Aorta (tissue), 5 donors: ENCODE data around the gene PDGFD. TPM values are rescaled to one million over a fixed set of nuclear protein-coding genes. Genes with fewer than 3 reads are reported as not detected.

ENCODE experiments used
- ATAC-seq: fragments of 200-7000 bp; cut with Tn5 transposase; one replicate; pipeline ENCODE4 v1.9.1; 2022; ENCODE audit warnings: moderate library complexity; ENCODE audit not compliant: low FRiP score
- DNase-seq, 2 donors: peaks; one replicate each; pipeline ENCODE4 v3.0.0-alpha.2; 2020
- H3K27ac ChIP-seq, 2 donors: one replicate each; pipeline ENCODE4 v1.5.1; 2013; ENCODE audit warnings: low read length in 2 of 2, mild to moderate bottlenecking in 2 of 2, moderate library complexity in 2 of 2, control low read depth in 1 of 2, inconsistent platforms in 1 of 2, low read depth in 1 of 2
- H3K27me3 ChIP-seq, 2 donors: one replicate each; pipeline ENCODE4 v1.6.1; 2013; ENCODE audit warnings: control low read depth in 1 of 2, low read length in 1 of 2, mild to moderate bottlenecking in 1 of 2, moderate library complexity in 1 of 2; ENCODE audit not compliant: insufficient read depth in 2 of 2, control insufficient read depth in 1 of 2
- H3K36me3 ChIP-seq, 2 donors: one replicate each; pipeline ENCODE4 v1.6.1; 2013; ENCODE audit warnings: control low read depth in 1 of 2, low read length in 1 of 2, mild to moderate bottlenecking in 1 of 2; ENCODE audit not compliant: insufficient read depth in 2 of 2, control insufficient read depth in 1 of 2
- H3K4me1 ChIP-seq, 2 donors: one replicate each; pipeline ENCODE4 v1.6.1; 2013; ENCODE audit warnings: low read length in 2 of 2, control low read depth in 1 of 2, mild to moderate bottlenecking in 1 of 2, moderate library complexity in 1 of 2; ENCODE audit not compliant: insufficient read depth in 2 of 2, control insufficient read depth in 1 of 2
- H3K4me3 ChIP-seq, 2 donors: one replicate each; pipeline ENCODE4 v1.5.1; 2013; ENCODE audit warnings: low read length in 2 of 2, control low read depth in 1 of 2, mild to moderate bottlenecking in 1 of 2
- H3K9me3 ChIP-seq: one replicate; pipeline ENCODE4 v1.6.1; 2013; ENCODE audit warnings: mild to moderate bottlenecking, low read length; ENCODE audit not compliant: control insufficient read depth
- WGBS, 2 donors: extraction: QIAGEN DNeasy Blood & Tissue Kit; methylation state at CpG; one replicate each; pipeline ENCODE4 v1.1.7; 2013; 5-methylcytosine and 5-hydroxymethylcytosine counted together
- intact Hi-C, 2 donors: fragments of 100-400 bp; cut with DNase I; formaldehyde crosslinking; loops; one replicate each; pipeline versions ENCODE4 v1.14.2 to v1.15.0; 2022
- polyA plus RNA-seq, 2 donors: library from polyadenylated mRNA; stranded (reverse); fragments of 200-250 nt; gene quantifications; one replicate each; pipeline ENCODE4 v1.2.3, GENCODE V29; 2013
- total RNA-seq, 2 donors: library from RNA; stranded (reverse); fragmentation: NEBNext Ultra II Directional; extraction: Animal tissue kit (Norgen Biotek cat#: 25700); gene quantifications; one replicate each; pipeline ENCODE4 v1.2.1, GENCODE V29; 2021
- donor health status: healthy with polysubstance abuse.
- donor health status: Bipolar disorder and iron deficiency.
- donor health status: DM: no; HTN: no; CAD: no.
- donor health status: DM: no; HTN: no; CAD: no.
- donor health status: DM: yes; HTN: yes; CAD: no.

PDGFD gene
- total and polyA plus RNA-seq, 4 donors = 47.7 to 115 (median 66.5) TPM

GRCh38 chr11:103878646-103879045 lies 285.3 kb downstream of the PDGFD start:
- Histone ChIP-seq H3K27me3 (no peaks in the 10 kb centered on the region), H3K9me3 (no peaks in the 10 kb centered on the region), H3K4me1 (peaks cover 3 to 4% of the 10 kb centered on the region in 2 donors), H3K27ac (no peak overlapping the region), H3K4me3 (no peak overlapping the region), H3K36me3 (no peaks in the 10 kb centered on the region)
- intact Hi-C loops = loop anchor here (10.0 kb wide), 1 partner anchor 194 kb away; no protein-coding TSS in a partner anchor
- ATAC-seq (no peak), DNase-seq (no peak)

- Histone ChIP-seq H3K36me3 (no peaks in the 10 kb centered on the region), H3K4me1 (peaks cover 3 to 5% of the 10 kb centered on the region in 2 donors), H3K4me3 (no peak overlapping the region), H3K9me3 (no peaks in the 10 kb centered on the region), H3K27me3 (no peaks in the 10 kb centered on the region), H3K27ac (no peak overlapping the region)
- ATAC-seq (no peak), DNase-seq (no peak)
- intact Hi-C loops = loop anchor here (10.0 kb wide), 1 partner anchor 192 kb away; no protein-coding TSS in a partner anchor
Measured at GRCh38 chr11:103877221-103877620, 286.7 kb downstream of the PDGFD start.

GRCh38 chr11:103875855-103876510 lies 288.0 kb downstream of the PDGFD start:
- no peaks in the 10 kb centered on the region for H3K9me3 ChIP-seq
- 97 to 100% methylated on average over 2 of the region's 2 CpGs for WGBS, 2 donors
- peaks cover 4 to 6% of the 10 kb centered on the region in 2 donors for H3K4me1 ChIP-seq
- intact Hi-C loops = loop anchor here (10.0 kb wide), 1 partner anchor 191 kb away; no protein-coding TSS in a partner anchor
- no peak overlapping the region for H3K4me3 ChIP-seq
- no peaks in the 10 kb centered on the region for H3K27me3 ChIP-seq
- DNase-seq (no peak), ATAC-seq (no peak)
- no peaks in the 10 kb centered on the region for H3K36me3 ChIP-seq
- H3K27ac ChIP-seq = no peak overlapping the region

GRCh38 chr11:103872748-103873147 lies 291.2 kb downstream of the PDGFD start:
- 97 to 98% methylated on average over 3 of the region's 3 CpGs for WGBS, 2 donors
- no peak for DNase-seq
- intact Hi-C loops = loop anchor here (10.0 kb wide), 1 partner anchor 188 kb away; no protein-coding TSS in a partner anchor

GRCh38 chr11:103871923-103872551 lies 291.9 kb downstream of the PDGFD start:
- no peaks in the 10 kb centered on the region for H3K9me3 ChIP-seq
- 51 to 65% methylated on average over 6 of the region's 6 CpGs for WGBS, 2 donors
- peak; percentile 69 for ATAC-seq
- H3K4me1 ChIP-seq = peaks cover 4 to 6% of the 10 kb centered on the region in 2 donors
- H3K27me3 ChIP-seq = no peaks in the 10 kb centered on the region
- intact Hi-C loops = loop anchor here (10.0 kb wide), 1 partner anchor 187 kb away; no protein-coding TSS in a partner anchor
- H3K36me3 ChIP-seq = no peaks in the 10 kb centered on the region
- no peak overlapping the region for H3K4me3 ChIP-seq
- no peak for DNase-seq
- H3K27ac ChIP-seq = no peak overlapping the region

More at GRCh38 chr11:103872748-103873147, 291.2 kb downstream of the PDGFD start:
- Histone ChIP-seq H3K27ac (no peak overlapping the region), H3K4me3 (no peak overlapping the region), H3K27me3 (no peaks in the 10 kb centered on the region), H3K36me3 (no peaks in the 10 kb centered on the region), H3K9me3 (no peaks in the 10 kb centered on the region), H3K4me1 (peaks cover 4 to 6% of the 10 kb centered on the region in 2 donors)
- ATAC-seq = no peak

GRCh38 chr11:103870821-103871309 lies 293.1 kb downstream of the PDGFD start:
- 72 to 88% methylated on average over 7 of the region's 7 CpGs for WGBS, 2 donors
- no peaks in the 10 kb centered on the region for H3K27me3 ChIP-seq
- no peak overlapping the region for H3K4me3 ChIP-seq
- intact Hi-C loops = loop anchor here (10.0 kb wide), 1 partner anchor 186 kb away; no protein-coding TSS in a partner anchor
- H3K9me3 ChIP-seq = no peaks in the 10 kb centered on the region
- peaks cover 4 to 6% of the 10 kb centered on the region in 2 donors for H3K4me1 ChIP-seq
- peak; percentile 93 for ATAC-seq
- H3K36me3 ChIP-seq = no peaks in the 10 kb centered on the region
- peak; percentile 84 to 85 for DNase-seq
- H3K27ac ChIP-seq = peak overlapping the region in 1 of 2 donors; percentile 20

- WGBS, 2 donors = 96% methylated on average over 4 of the region's 4 CpGs
- DNase-seq (no peak), ATAC-seq (no peak)
- Histone ChIP-seq H3K4me3 (no peak overlapping the region), H3K4me1 (peaks cover 6% of the 10 kb centered on the region in 2 donors), H3K27ac (no peak overlapping the region), H3K9me3 (no peaks in the 10 kb centered on the region), H3K27me3 (no peaks in the 10 kb centered on the region), H3K36me3 (no peaks in the 10 kb centered on the region)
- intact Hi-C loops = no loop called here
Measured at GRCh38 chr11:103867481-103867880, 296.5 kb downstream of the PDGFD start.

GRCh38 chr11:103863497-103863896 lies 300.4 kb downstream of the PDGFD start:
- 96% methylated on average over 3 of the region's 3 CpGs for WGBS, 2 donors

More at GRCh38 chr11:103863497-103863896, 300.4 kb downstream of the PDGFD start:
- ATAC-seq = no peak
- intact Hi-C loops = no loop called here
- no peak overlapping the region for H3K4me3 ChIP-seq
- peaks cover 0 to 2% of the 10 kb centered on the region in 2 donors for H3K4me1 ChIP-seq
- H3K36me3 ChIP-seq = no peaks in the 10 kb centered on the region
- no peak overlapping the region for H3K27ac ChIP-seq
- H3K9me3 ChIP-seq = no peaks in the 10 kb centered on the region
- no peak for DNase-seq
- H3K27me3 ChIP-seq = no peaks in the 10 kb centered on the region
